Measurements from ENCODE around the gene NOCT.
"Not testable (repeated sequence)": the region's sequence is repeated elsewhere in the genome, so short reads cannot be mapped to it uniquely, and the experiment has no call there.

NOCT gene

GRCh38 chr4:139015269-139015947 is at the start of gene NOCT:
Gene NOCT, plus strand, starts transcription at chr4:139015781. Its CDS starts 201 bp downstream, at chr4:139015982.
- DNase-seq = peak; percentile 70

DNA sequence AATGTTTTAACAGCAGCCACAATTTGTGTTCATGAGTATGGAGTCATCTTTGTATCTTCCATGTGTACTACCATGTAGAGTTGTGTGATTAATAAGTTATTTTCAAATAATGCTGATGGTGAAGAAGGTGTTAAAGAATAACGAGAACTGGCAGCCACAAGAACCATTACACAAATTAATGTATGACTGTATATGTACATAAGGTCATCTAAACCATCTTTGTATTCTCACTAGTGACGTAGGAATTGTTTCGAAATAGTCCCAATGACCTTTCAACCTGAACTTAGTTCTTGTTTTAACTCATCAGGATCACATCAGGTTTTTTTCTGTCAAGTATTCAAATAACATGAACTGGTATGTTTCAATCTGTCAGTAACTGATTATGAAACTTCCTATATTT is 48.3 kb upstream of the NOCT start:
- no peak for DNase-seq

DNA sequence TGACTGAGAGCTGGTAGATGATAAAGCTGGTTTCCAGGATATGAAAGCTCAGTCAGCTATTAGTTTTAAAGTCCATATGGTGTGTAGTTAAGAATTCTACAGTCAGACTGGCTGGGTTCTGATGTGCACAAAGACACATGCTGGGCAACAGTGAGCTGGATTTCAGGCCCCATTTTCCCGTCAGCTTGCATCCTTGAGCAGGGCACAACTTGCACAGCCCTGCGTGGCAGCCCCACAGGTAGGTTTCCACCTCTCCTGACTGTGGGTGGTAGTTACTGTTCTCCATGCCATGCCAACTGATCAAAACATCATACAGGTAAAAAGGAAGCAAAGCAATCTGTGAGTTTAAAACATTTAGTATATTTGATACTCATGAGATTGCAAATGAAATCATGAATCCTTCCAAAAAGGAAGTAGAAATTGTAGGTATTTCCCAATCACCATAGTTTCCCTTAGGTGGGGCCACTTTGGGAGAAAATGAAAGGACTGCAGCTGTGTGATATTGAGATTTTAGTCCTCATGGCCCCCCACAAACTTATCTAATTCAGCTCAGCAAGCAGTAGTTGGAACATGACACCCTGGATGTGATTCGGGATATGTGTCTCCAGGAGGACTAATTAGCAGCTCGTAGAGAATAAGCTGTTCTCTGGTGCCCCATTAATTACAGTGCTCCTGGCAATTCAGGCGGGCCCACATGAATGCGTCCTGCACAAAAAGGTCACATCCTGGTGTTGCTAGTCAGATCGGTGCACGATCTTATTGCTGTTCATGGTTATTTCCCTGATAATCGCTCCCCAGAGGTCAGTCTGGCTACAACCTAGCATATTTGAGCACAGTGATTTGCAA is 42.4 kb upstream of the NOCT start:
- peak; percentile 16 for DNase-seq

- no peak for DNase-seq
These were observed 40.4 kb upstream of the NOCT start for GRCh38 chr4:138975225-138975624.

DNA sequence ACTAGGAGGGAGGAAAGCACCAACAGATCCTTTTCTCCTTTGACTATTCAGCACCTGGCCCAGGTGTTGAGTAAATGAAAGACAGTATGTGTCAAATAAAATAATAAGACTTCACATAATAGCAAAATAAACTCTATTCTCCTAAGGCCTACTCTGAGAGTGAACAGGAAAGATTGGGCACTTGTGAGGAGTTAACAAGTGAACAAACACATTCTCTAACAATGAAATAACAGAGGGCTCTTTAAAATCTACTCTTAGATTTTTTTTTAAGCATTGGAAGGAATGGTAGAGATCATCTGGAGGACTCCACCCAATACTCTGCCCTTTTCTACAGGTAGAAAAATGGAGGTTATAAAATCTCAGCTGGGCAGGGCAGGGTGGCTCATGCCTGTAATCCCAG is 39.1 kb upstream of the NOCT start:
- DNase-seq = no peak

DNA sequence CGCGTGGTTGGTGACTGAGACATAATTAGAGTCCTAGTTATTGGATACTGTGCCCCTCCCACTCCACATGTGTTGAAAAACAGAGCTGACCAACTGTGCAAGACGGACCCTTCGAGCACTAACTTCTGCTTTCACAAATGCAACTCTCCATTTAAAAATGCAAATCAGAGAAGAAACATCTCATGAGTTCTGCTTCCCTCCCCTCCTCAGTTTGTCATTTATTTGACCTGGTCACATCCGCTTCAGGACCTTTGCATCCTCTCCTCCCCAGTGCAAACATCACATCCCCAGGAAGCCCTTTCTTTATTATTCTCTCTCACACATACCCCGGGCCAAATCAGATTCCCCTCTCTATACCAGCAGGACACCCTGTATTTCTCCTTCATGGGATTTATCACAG is 38.1 kb upstream of the NOCT start:
- DNase-seq = no peak

DNA sequence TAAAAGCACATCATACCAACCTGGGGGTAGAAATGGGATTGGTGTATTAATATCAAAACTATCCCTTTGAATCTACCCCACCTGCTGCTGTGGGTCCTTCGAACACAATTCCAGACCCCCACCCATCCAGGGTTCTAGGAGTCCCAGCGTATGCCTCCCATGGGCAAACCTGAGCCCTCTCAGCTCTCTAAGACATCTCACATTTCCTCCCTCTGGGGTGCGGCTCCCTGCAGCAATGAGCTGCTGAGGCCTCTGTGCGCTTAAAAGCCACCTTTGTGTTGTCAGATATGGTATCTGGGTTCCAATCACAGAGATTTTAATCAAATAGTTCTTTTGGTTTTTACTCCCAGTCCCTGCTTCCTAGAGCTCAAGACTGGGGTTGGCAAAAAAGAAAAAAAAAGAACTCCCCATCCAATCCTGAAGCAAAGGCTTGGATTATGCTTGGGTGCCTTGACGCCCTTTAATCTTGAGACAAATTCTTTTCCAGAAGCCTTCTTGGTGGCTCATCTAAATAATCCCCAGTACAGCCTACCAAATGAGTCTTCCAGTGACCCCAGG is 37.5 kb upstream of the NOCT start:
- no peak for DNase-seq

DNA sequence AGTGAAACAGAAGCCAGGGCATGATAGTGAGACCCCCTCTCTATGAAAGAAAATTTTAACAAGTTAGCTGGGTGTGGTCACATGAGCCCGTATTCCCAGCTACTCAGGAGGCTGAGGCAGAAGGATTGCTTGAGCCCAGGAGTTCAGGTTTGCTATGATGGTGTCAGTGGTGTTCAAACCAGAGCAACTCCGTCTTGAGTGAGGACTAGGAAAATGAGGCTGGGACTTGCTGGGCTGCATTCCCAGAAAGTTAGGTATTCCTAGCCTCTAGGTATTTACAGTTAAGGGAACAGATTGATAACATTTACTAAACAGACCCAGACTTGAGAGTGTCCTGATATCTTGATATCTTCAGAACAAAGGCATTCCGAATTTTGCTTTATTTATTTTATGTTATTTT is 37.0 kb upstream of the NOCT start:
- no peak for DNase-seq

DNA sequence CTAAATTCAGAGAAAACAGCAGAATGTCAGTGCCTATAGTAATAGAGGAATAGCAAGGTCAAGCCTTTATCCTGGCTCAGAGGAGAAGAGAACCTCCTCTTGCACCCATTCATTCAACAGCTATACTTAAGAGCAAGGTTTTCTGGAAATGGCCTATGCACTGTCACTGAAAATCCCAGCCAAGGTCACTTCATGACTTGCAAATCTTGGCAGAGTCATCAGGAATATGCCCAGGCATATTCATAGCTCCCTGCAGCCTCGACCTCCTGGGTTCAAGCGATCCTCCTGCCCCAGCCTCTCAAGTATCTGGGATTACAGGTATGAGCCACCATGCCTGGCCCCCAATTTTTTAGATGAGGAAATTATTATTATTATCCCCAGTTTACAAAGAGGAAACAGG is 35.8 kb upstream of the NOCT start:
- no peak for DNase-seq

GRCh38 chr4:138981930-138982390 is 33.6 kb upstream of the NOCT start:
- DNase-seq = no peak

GRCh38 chr4:138982754-138983153 is 32.8 kb upstream of the NOCT start:
- no peak for DNase-seq

- DNase-seq = no peak
These were observed 31.9 kb upstream of the NOCT start for GRCh38 chr4:138983690-138984089.

GRCh38 chr4:138984647-138985046 is 30.9 kb upstream of the NOCT start:
- DNase-seq = no peak

DNA sequence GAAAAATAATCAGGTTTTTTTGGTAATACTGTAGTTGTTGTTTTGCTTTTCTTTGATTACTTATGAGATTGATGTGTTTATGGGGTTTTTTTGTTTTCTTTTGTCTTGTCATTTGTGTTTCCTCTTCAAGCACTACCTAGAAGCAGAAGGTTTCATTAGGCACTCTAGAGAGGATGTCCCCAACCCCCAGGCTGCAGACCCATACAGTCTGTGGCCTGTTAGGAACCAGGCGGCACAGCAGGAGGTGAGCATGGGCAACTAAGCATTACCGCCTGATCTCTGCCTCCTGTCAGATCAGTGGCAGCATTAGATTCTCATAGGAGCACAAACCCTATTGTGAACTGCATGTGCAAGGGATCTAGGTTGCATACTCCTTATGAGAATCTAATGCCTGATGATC is 22.9 kb upstream of the NOCT start:
- no peak for DNase-seq

DNA sequence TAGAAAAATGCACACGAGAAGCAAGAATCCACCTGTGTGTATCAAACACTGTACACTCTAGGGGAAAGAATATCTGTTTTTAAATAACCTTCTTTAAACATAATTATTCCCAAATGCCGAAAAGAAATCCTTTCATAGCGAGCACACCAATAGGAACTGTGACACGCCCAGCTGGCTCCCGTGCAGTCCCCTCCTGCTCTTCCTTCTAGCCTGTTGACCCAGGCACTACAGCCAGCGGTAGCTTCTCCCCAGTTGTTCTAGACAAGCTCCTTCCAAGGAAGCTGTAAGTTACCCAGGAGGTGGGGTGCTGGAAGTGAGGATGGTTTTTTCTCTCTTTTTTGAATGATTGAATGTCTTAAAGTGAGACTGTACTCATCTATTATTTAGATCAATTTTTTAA is 19.5 kb upstream of the NOCT start:
- no peak for DNase-seq

DNA sequence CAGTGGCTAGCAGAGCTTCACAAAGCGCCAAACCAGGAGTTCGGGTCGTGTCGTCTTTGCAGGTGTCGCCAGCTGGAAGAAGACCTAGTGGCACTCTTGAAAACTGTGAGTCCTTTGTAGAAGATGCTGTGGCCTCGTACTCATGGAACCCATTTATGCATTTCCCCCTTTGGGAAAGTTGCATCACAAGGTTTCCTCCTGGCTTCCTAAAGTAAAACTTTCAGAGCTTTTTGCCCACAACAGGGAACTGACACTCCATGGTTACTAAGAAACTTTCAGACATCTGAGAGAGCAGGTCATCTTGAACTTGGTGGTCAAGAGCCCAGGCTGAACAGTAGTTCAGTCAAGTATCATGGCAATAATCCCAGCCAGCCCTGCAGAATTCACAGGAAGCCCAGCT is 15.9 kb upstream of the NOCT start:
- DNase-seq = no peak

GRCh38 chr4:139000134-139000533 is 15.4 kb upstream of the NOCT start:
- DNase-seq = not testable (repeated sequence)

DNA sequence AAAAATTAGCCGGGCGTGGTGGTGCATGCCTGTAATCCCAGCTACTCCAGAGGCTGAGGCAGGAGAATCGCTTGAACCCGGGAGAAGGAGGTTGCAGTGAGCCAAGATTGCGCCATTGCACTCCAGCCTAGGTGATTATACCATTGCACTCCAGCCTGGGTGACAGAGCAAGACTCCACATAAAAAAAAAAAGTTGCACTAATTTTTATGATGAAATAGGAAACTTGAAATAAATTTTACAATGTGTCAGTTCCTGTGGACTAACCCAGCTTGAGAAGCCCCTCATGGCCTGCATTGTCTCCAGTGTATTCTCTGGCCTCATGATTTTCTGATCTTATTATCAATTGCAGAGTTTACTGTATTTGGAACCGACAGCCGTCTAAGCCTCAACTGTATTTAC is 14.2 kb upstream of the NOCT start:
- DNase-seq = not testable (repeated sequence)

DNA sequence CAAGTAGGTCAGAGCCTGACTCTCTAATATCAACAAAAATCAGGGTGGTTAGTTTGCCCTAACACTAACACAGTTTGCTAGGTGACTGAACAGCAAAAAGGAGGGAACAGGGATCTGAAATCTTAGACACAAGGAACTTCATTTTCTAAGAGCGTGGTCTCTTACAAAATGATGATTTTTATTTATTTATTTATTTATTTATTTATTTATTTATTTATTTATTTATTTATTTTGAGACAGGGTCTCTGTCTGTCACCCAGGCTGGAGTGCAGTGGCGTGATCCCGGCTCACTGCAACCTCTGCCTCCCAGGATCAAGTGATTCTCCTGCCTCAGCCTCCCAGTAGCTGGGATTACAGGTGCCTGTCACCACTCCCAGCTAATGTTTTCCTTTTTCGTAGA is 11.9 kb upstream of the NOCT start:
- not testable (repeated sequence) for DNase-seq

DNA sequence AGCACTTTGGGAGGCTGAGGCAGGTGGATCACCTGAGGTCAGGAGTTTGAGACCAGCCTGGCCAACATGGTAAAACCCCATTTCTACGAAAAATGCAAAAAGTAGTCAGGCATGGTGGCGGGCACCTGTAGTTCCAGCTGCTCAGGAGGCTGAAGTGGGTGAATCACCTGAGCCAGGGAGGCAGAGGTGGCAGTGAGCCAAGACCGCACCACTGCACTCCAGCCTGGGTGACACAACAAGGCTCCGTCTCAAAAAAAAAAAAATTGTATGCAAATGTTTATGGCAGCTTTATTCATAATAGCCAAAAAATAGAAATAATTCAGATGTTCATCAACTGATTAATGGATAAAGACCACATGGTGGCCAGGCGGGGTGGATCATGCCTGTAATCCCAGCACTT is 9.8 kb upstream of the NOCT start:
- no peak for DNase-seq

DNA sequence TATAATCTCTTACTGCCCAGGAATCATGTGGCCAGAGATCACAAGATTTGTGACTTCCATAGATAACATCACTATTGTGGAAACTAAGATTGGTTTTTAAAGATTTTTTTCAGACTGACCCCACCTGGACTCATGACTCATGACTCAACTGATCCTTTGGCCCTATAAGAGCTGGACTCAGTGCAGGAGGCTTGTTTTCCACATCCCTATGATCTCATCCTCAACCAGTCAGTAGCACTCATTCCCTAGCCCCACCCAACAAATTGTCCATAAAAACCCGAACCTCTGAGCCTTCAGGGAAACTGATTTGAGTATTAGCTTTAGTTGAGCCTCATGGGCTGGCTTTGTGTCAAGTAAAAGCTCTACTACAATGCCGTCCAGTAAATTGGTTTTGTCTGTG is 7.9 kb upstream of the NOCT start:
- DNase-seq = no peak

- DNase-seq = not testable (repeated sequence)
These were observed 7.3 kb upstream of the NOCT start for GRCh38 chr4:139008278-139008677.

- no peak for DNase-seq
These were observed 5.9 kb upstream of the NOCT start for GRCh38 chr4:139009702-139010101.
